HepG2 (cell line): ENCODE measurements around the gene NABP2. TPM values are rescaled to one million over a fixed set of nuclear protein-coding genes. Genes with fewer than 3 reads are reported as not detected.
A peak's percentile ranks its signal among the peaks of the same experiment; 100 is the strongest.

Experiments
- ARID4A ChIP-seq: sonication (generic); formaldehyde crosslinking; IDR thresholded peaks from 2 replicates; pipeline ENCODE4 v1.5.0; 2020; ENCODE audit warnings: mild to moderate bottlenecking, missing genetic modification reagents, borderline replicate concordance
- BORCS8-MEF2B ChIP-seq: sonication (generic); formaldehyde crosslinking; IDR thresholded peaks from 2 replicates; pipeline ENCODE4 v1.8.0; 2022; ENCODE audit warnings: mild to moderate bottlenecking, missing genetic modification reagents
- FOXK2 ChIP-seq: fragments of 450-650 bp; IDR thresholded peaks from 2 replicates; pipeline ENCODE4 v1.6.1; 2016
- KLF6 ChIP-seq: IDR thresholded peaks from 2 replicates; pipeline ENCODE4 v1.8.0; 2016; ENCODE audit warnings: missing biosample characterization, missing genetic modification reagents
- MAFG ChIP-seq: sonication (generic); formaldehyde crosslinking; IDR thresholded peaks from 2 replicates; pipeline ENCODE4 v1.5.1; 2020; ENCODE audit warnings: mild to moderate bottlenecking, missing genetic modification reagents
- NBN ChIP-seq: fragments of 450-650 bp; conservative IDR thresholded peaks from 2 replicates; pipeline ENCODE4 v1.6.1; 2017
- NCOA1 ChIP-seq: sonication (generic); formaldehyde crosslinking; IDR thresholded peaks from 2 replicates; pipeline ENCODE4 v1.9.0; 2021; ENCODE audit warnings: missing genetic modification reagents
- NR2C2 ChIP-seq: sonication (generic); formaldehyde crosslinking; IDR thresholded peaks from 2 replicates; pipeline ENCODE4 v1.4.0; 2020; ENCODE audit warnings: missing genetic modification reagents, mild to moderate bottlenecking, moderate library complexity, borderline replicate concordance
- NRL ChIP-seq: sonication (generic); formaldehyde crosslinking; IDR thresholded peaks from 2 replicates; pipeline ENCODE4 v1.5.0; 2020; ENCODE audit warnings: missing genetic modification reagents, mild to moderate bottlenecking, moderate library complexity, borderline replicate concordance
- SMAD9 ChIP-seq: sonication (generic); formaldehyde crosslinking; IDR thresholded peaks from 2 replicates; pipeline ENCODE4 v1.5.1; 2020; ENCODE audit warnings: mild to moderate bottlenecking, missing genetic modification reagents
- SNAPC2 ChIP-seq: sonication (generic); formaldehyde crosslinking; IDR thresholded peaks from 2 replicates; pipeline ENCODE4 v1.8.1; 2022; ENCODE audit warnings: mild to moderate bottlenecking, missing genetic modification reagents
- THRA ChIP-seq: sonication (generic); formaldehyde crosslinking; IDR thresholded peaks from 2 replicates; pipeline ENCODE4 v1.4.0; 2020; ENCODE audit warnings: missing genetic modification reagents, borderline replicate concordance
- ZBTB26 ChIP-seq: IDR thresholded peaks from 2 replicates; pipeline ENCODE4 v1.6.1; 2016; ENCODE audit warnings: missing compliant biosample characterization, missing genetic modification reagents, borderline replicate concordance
- ZFP90 ChIP-seq: sonication (generic); formaldehyde crosslinking; IDR thresholded peaks from 2 replicates; pipeline ENCODE4 v1.8.0; 2022; ENCODE audit warnings: missing genetic modification reagents, mild to moderate bottlenecking, inconsistent platforms, borderline replicate concordance
- ZFY ChIP-seq: sonication (generic); formaldehyde crosslinking; IDR thresholded peaks from 2 replicates; pipeline ENCODE4 v1.4.0; 2020; ENCODE audit warnings: missing genetic modification reagents
- ZNF234 ChIP-seq: sonication (generic); formaldehyde crosslinking; conservative IDR thresholded peaks from 2 replicates; pipeline ENCODE4 v1.5.1; 2020; ENCODE audit warnings: mild to moderate bottlenecking, missing genetic modification reagents
- ZNF292 ChIP-seq: sonication (generic); formaldehyde crosslinking; IDR thresholded peaks from 2 replicates; pipeline ENCODE4 v1.8.1; 2022; ENCODE audit warnings: mild to moderate bottlenecking, low read depth, missing genetic modification reagents, borderline replicate concordance
- ZNF430 ChIP-seq: sonication (generic); formaldehyde crosslinking; IDR thresholded peaks from 2 replicates; pipeline ENCODE4 v1.9.0; 2021; ENCODE audit warnings: mild to moderate bottlenecking, missing genetic modification reagents
- ZNF501 ChIP-seq: sonication (generic); formaldehyde crosslinking; IDR thresholded peaks from 2 replicates; pipeline ENCODE4 v1.5.1; 2020; ENCODE audit warnings: mild to moderate bottlenecking, moderate library complexity, missing genetic modification reagents
- ZSCAN31 ChIP-seq: sonication (generic); formaldehyde crosslinking; IDR thresholded peaks from 2 replicates; pipeline ENCODE4 v1.5.0; 2020; ENCODE audit warnings: low read depth, mild to moderate bottlenecking, missing genetic modification reagents
- polyA plus RNA-seq, 8 experiments: library from polyadenylated mRNA; depleted of rRNA in 3 of 8; stranded (reverse) in 7 of 8; unstranded in 1 of 8; fragments of >200 nt; fragmentation: Illumina TruSeq in 4 of 8; extraction: Trizol in 4 of 8; gene quantifications; 2 replicates each; pipeline versions ENCODE4 v1.2.1 to v1.2.3, GENCODE V29; 2011 to 2016; ENCODE audit warnings: low read depth in 4 of 8, missing spikeins in 1 of 8, mixed read lengths in 1 of 8; ENCODE audit not compliant: insufficient read depth in 1 of 8
- total RNA-seq, 5 experiments: library from RNA; depleted of rRNA; stranded (reverse); fragments of >200 nt; fragmentation: Illumina TruSeq; extraction: Trizol; gene quantifications; 2 replicates each; pipeline ENCODE4 v1.2.3, GENCODE V29; 2016; ENCODE audit warnings: low read depth in 1 of 5
- TF ChIP-seq, protein P1 (sequence below): sonication (generic); formaldehyde crosslinking; IDR thresholded peaks from 2 replicates; pipeline ENCODE4 v1.5.0; 2020; ENCODE audit warnings: missing genetic modification reagents

NABP2 gene
- total and polyA plus RNA-seq, 2 of the 13 experiments (the other 11 are each of a cell fraction or from before 2014, with no cell fraction given) = 33.2 to 35.5 TPM

GRCh38 chr12:56189918-56190694 is 34.0 kb upstream of the NABP2 start (continued):
- TF ChIP-seq ZNF292 (no peak; the same call in 1 of the 2 replicates), NBN (no peak), ZFY (peak; percentile 72), FOXK2 (no peak), NRL (CRISPR knock-in tag) (0 out of 2 replicates have a peak, but pooled peaks have one; percentile 38), ZBTB26 (no peak), ZNF430 (CRISPR knock-in tag) (no peak), NCOA1 (CRISPR knock-in tag) (0 out of 2 replicates have a peak, but pooled peaks have one; percentile 23), SMAD9 (CRISPR knock-in tag) (no peak), ZNF234 (CRISPR knock-in tag) (0 out of 2 replicates have a peak, but pooled peaks have one; percentile 18), ZFP90 (CRISPR knock-in tag) (0 out of 2 replicates have a peak, but pooled peaks have one; percentile 27), BORCS8-MEF2B (CRISPR knock-in tag) (peak; percentile 66; the same call in 1 of the 2 replicates), ZNF501 (CRISPR knock-in tag) (peak; percentile 91), ZSCAN31 (CRISPR knock-in tag) (no peak), MAFG (CRISPR knock-in tag) (no peak), ARID4A (CRISPR knock-in tag) (peak; percentile 75; the same call in 1 of the 2 replicates), SNAPC2 (CRISPR knock-in tag) (no peak), NR2C2 (CRISPR knock-in tag) (peak; percentile 25; the same call in 1 of the 2 replicates), KLF6 (no peak), THRA (CRISPR knock-in tag) (0 out of 2 replicates have a peak, but pooled peaks have one; percentile 44)
- TF ChIP-seq, protein P1, sequence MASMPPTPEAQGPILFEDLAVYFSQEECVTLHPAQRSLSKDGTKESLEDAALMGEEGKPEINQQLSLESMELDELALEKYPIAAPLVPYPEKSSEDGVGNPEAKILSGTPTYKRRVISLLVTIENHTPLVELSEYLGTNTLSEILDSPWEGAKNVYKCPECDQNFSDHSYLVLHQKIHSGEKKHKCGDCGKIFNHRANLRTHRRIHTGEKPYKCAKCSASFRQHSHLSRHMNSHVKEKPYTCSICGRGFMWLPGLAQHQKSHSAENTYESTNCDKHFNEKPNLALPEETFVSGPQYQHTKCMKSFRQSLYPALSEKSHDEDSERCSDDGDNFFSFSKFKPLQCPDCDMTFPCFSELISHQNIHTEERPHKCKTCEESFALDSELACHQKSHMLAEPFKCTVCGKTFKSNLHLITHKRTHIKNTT = 0 out of 2 replicates have a peak, but pooled peaks have one; percentile 11
